ENCODE measurements around the gene RXRA. TPM values are rescaled to one million over a fixed set of nuclear protein-coding genes. Genes with fewer than 3 reads are reported as not detected.
A peak's percentile ranks its signal among the peaks of the same experiment; 100 is the strongest.

The RXRA gene
- total and polyA plus RNA-seq, 2 of the 13 experiments (the other 11 are each of a cell fraction or from before 2014, with no cell fraction given), result 18.9 to 29.2 TPM

DNA sequence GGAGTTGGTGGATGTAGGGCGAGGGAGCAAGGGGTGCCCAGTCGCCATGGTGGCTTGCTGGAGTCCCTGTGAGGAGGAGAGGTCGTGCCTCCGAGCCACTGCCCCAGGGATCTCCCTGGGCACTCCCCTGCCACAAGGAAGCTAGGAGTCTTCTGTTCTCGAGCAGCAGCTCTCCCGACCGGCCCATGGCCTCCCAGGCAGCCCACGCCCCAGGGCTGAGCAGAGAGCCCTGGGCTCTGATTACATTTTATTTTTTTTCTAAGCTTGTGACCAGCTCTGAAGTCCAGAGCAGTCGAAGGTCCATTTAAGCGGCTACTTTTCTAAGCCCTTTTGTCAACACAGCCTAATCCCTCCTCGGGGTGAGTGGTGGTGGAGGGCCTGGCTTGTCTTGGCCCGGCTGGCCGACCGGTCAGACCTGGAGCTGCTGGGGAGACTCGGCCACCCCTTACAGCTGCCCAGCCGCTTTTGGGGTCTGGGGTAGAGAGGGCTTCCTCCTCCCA is 2.1 kb downstream of the RXRA start (continued):
- TF ChIP-seq, protein P1, sequence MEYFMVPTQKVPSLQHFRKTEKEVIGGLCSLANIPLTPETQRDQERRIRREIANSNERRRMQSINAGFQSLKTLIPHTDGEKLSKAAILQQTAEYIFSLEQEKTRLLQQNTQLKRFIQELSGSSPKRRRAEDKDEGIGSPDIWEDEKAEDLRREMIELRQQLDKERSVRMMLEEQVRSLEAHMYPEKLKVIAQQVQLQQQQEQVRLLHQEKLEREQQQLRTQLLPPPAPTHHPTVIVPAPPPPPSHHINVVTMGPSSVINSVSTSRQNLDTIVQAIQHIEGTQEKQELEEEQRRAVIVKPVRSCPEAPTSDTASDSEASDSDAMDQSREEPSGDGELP (IDR thresholded peaks at IDR 0.05; ENCODE audit: borderline replicate concordance, low read depth), result 0 out of 2 replicates have a peak, but pooled peaks have one; percentile 39
- TF ChIP-seq ZFP62 (CRISPR knock-in tag; IDR thresholded peaks at IDR 0.05) (no peak), STAT6 (CRISPR knock-in tag; IDR thresholded peaks at IDR 0.05; ENCODE audit: borderline replicate concordance) (no peak), TEAD3 (CRISPR knock-in tag; optimal IDR thresholded peaks at IDR 0.05; ENCODE audit: borderline replicate concordance) (no peak), HOXA9 (CRISPR knock-in tag; IDR thresholded peaks at IDR 0.05; ENCODE audit: borderline replicate concordance) (no peak), ZBTB8A (CRISPR knock-in tag; IDR thresholded peaks at IDR 0.05; ENCODE audit: borderline replicate concordance, low read depth) (no peak), ZBTB7B (CRISPR knock-in tag; IDR thresholded peaks at IDR 0.05) (no peak), SIX4 (CRISPR knock-in tag; IDR thresholded peaks at IDR 0.05) (no peak; the same call in 1 of the 2 replicates), ARNTL (CRISPR knock-in tag; IDR thresholded peaks at IDR 0.05) (no peak), SPEN (CRISPR knock-in tag; IDR thresholded peaks at IDR 0.05; ENCODE audit: low read depth) (no peak), ETV5 (CRISPR knock-in tag; IDR thresholded peaks at IDR 0.05; ENCODE audit: borderline replicate concordance) (peak; percentile 43; the same call in 1 of the 2 replicates), DZIP1 (CRISPR knock-in tag; IDR thresholded peaks at IDR 0.05) (no peak), SIN3A (IDR thresholded peaks at IDR 0.05; ENCODE audit: borderline replicate concordance, low read depth, low read length) (0 out of 2 replicates have a peak, but pooled peaks have one; percentile 31), KDM1A (CRISPR knock-in tag; IDR thresholded peaks at IDR 0.05) (no peak), ZNF556 (CRISPR knock-in tag; IDR thresholded peaks at IDR 0.05; ENCODE audit: borderline replicate concordance) (no peak), GABPB1 (CRISPR knock-in tag; IDR thresholded peaks at IDR 0.05) (no peak; the same call in 1 of the 2 replicates)
- TF ChIP-seq, protein P2, sequence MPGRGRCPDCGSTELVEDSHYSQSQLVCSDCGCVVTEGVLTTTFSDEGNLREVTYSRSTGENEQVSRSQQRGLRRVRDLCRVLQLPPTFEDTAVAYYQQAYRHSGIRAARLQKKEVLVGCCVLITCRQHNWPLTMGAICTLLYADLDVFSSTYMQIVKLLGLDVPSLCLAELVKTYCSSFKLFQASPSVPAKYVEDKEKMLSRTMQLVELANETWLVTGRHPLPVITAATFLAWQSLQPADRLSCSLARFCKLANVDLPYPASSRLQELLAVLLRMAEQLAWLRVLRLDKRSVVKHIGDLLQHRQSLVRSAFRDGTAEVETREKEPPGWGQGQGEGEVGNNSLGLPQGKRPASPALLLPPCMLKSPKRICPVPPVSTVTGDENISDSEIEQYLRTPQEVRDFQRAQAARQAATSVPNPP (CRISPR knock-in tag; IDR thresholded peaks at IDR 0.05), result 0 out of 2 replicates have a peak, but pooled peaks have one; percentile 22
- TF ChIP-seq, protein P3, sequence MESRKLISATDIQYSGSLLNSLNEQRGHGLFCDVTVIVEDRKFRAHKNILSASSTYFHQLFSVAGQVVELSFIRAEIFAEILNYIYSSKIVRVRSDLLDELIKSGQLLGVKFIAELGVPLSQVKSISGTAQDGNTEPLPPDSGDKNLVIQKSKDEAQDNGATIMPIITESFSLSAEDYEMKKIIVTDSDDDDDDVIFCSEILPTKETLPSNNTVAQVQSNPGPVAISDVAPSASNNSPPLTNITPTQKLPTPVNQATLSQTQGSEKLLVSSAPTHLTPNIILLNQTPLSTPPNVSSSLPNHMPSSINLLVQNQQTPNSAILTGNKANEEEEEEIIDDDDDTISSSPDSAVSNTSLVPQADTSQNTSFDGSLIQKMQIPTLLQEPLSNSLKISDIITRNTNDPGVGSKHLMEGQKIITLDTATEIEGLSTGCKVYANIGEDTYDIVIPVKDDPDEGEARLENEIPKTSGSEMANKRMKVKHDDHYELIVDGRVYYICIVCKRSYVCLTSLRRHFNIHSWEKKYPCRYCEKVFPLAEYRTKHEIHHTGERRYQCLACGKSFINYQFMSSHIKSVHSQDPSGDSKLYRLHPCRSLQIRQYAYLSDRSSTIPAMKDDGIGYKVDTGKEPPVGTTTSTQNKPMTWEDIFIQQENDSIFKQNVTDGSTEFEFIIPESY (CRISPR knock-in tag; IDR thresholded peaks at IDR 0.05), result no peak
- TF ChIP-seq, protein P4, sequence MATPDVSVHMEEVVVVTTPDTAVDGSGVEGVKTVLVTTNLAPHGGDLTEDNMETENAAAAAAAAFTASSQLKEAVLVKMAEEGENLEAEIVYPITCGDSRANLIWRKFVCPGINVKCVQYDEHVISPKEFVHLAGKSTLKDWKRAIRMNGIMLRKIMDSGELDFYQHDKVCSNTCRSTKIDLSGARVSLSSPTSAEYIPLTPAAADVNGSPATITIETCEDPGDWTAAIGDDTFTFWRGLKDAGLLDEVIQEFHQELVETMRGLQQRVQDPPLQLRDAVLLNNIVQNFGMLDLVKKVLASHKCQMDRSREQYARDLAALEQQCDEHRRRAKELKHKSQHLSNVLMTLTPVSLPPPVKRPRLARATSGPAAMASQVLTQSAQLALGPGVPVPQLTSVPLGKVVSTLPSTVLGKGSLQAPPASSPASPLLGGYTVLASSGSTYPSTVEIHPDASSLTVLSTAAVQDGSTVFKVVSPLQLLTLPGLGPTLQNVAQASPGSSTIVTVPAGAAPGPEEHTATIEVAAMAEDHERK (CRISPR knock-in tag; IDR thresholded peaks at IDR 0.05; ENCODE audit: low read depth), result no peak
